ENCODE results near the gene KLHL26.

- no peak for TF ChIP-seq EZH2 (IDR thresholded peaks at IDR 0.05; ENCODE audit: insufficient read depth, poor library complexity, severe bottlenecking)
- no peak for TF ChIP-seq EZH2phosphoT487 (IDR thresholded peaks at IDR 0.05; ENCODE audit: insufficient read depth, low read depth)
These were observed 3.5 kb upstream of the KLHL26 start for GRCh38 chr19:18633321-18633720.

Data from GM23248 (cell line).